Medulla oblongata (tissue), 1 donor: ENCODE data around the gene GPS2.

Source experiments
- DNase-seq: peaks from one replicate; pipeline ENCODE4 v3.0.0-alpha.2; 2015; ENCODE audit errors: extremely low spot score

The GPS2 gene

GRCh38 chr17:7318121-7318860 lies 3.1 kb upstream of the GPS2 start:
- DNase-seq, result no peak

GRCh38 chr17:7317161-7317803 lies 2.1 kb upstream of the GPS2 start:
- no peak for DNase-seq

GRCh38 chr17:7315570-7316235 lies 543 bp upstream of the GPS2 start:
- DNase-seq, result no peak

- no peak for DNase-seq
Measured at GRCh38 chr17:7313890-7314718, 1.1 kb downstream of the GPS2 start.

- no peak for DNase-seq
Measured at GRCh38 chr17:7313088-7313889, 1.9 kb downstream of the GPS2 start.

GRCh38 chr17:7312432-7313087 lies 2.6 kb downstream of the GPS2 start:
- DNase-seq, result no peak

GRCh38 chr17:7311110-7311705 lies 4.0 kb downstream of the GPS2 start:
- DNase-seq, result no peak

GRCh38 chr17:7309628-7310027 lies 5.5 kb downstream of the GPS2 start:
- DNase-seq, result no peak

GRCh38 chr17:7308625-7309433 lies 6.3 kb downstream of the GPS2 start:
- DNase-seq, result peak; percentile 79

GRCh38 chr17:7307686-7308624 lies 7.2 kb downstream of the GPS2 start:
- no peak for DNase-seq

- DNase-seq, result peak; percentile 100
Measured at GRCh38 chr17:7306911-7307685, 8.1 kb downstream of the GPS2 start, which contains the start of gene EIF5A. Gene EIF5A (plus strand): TSS chr17:7307628. CDS start chr17:7309636, 2,008 bp downstream.

GRCh38 chr17:7304179-7304578 lies 11.0 kb downstream of the GPS2 start:
- no peak for DNase-seq

GRCh38 chr17:7296189-7296861 lies 18.8 kb downstream of the GPS2 start:
- DNase-seq, result peak; percentile 82

GRCh38 chr17:7295230-7296180 lies 19.7 kb downstream of the GPS2 start:
- DNase-seq, result no peak

- DNase-seq, result no peak
Measured at GRCh38 chr17:7294614-7295153, 20.5 kb downstream of the GPS2 start, which contains the start of gene YBX2. Gene YBX2 (minus strand): TSS chr17:7294639. CDS start chr17:7294500, 139 bp downstream.
